ENCODE results near the gene SRRM1. TPM values are rescaled to one million over a fixed set of nuclear protein-coding genes. Genes with fewer than 3 reads are reported as not detected.

Gene SRRM1
- total RNA-seq, 1 donor from 2014 or later: 113 TPM

DNA sequence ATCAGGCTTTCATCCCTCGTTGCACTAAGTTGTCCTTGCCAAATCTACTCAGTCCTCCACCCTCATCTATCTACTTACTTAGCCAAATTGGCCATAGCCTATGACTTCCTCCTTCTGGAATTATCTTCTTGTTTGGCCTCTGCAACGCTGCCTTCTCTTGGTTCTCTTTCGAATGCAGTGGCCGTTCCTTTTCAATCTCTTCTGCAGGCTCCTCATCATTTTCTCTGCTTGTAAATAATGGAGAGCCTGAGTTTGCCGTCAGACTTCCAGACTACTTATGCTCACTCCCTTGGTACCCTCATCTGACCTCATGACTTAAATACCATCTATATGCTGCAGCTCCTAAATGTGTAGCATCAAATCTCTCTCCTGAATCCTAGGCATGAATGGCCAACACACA is 22.4 kb upstream of the SRRM1 start:
- TF ChIP-seq, protein P1, sequence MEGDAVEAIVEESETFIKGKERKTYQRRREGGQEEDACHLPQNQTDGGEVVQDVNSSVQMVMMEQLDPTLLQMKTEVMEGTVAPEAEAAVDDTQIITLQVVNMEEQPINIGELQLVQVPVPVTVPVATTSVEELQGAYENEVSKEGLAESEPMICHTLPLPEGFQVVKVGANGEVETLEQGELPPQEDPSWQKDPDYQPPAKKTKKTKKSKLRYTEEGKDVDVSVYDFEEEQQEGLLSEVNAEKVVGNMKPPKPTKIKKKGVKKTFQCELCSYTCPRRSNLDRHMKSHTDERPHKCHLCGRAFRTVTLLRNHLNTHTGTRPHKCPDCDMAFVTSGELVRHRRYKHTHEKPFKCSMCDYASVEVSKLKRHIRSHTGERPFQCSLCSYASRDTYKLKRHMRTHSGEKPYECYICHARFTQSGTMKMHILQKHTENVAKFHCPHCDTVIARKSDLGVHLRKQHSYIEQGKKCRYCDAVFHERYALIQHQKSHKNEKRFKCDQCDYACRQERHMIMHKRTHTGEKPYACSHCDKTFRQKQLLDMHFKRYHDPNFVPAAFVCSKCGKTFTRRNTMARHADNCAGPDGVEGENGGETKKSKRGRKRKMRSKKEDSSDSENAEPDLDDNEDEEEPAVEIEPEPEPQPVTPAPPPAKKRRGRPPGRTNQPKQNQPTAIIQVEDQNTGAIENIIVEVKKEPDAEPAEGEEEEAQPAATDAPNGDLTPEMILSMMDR (IDR thresholded peaks at IDR 0.05): no peak
- DNase-seq: no peak
- Histone ChIP-seq H3K27me3 (no peaks in the 10 kb centered on the region), H3K4me1 (no peaks in the 10 kb centered on the region), H3K36me3 (no peaks in the 10 kb centered on the region), H3K9me3 (no peaks in the 10 kb centered on the region), H3K27ac (no peak overlapping the region), H3K4me3 (no peak overlapping the region)
- intact Hi-C loops (cut with DNase I): no loop called here
- ATAC-seq: no peak

DNA sequence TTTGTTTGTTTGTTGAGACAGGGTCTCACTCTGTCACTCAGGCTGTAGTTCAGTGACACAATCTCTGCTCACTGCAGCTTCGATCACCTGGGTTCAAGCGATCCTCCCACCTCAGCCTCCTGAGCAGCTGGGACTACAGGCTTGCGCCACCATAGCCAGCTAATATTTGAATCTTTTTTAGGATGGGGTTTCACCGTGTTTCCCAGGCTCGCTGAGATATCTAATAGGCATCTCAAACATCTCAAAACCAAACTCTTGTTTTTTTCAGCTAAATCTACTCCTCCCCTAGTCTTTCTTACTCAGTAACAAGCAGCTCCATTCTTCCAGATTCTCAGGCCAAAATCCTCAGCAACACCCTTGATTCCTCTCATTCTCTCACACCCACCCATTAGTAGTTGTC is 22.0 kb upstream of the SRRM1 start:
- Histone ChIP-seq H3K27me3 (no peaks in the 10 kb centered on the region), H3K9me3 (no peaks in the 10 kb centered on the region), H3K4me3 (no peak overlapping the region), H3K4me1 (no peaks in the 10 kb centered on the region), H3K27ac (no peak overlapping the region), H3K36me3 (no peaks in the 10 kb centered on the region)
- intact Hi-C loops (cut with DNase I): no loop called here
- TF ChIP-seq, protein P1 (IDR thresholded peaks at IDR 0.05): no peak
- no peak for DNase-seq
- no peak for ATAC-seq

DNA sequence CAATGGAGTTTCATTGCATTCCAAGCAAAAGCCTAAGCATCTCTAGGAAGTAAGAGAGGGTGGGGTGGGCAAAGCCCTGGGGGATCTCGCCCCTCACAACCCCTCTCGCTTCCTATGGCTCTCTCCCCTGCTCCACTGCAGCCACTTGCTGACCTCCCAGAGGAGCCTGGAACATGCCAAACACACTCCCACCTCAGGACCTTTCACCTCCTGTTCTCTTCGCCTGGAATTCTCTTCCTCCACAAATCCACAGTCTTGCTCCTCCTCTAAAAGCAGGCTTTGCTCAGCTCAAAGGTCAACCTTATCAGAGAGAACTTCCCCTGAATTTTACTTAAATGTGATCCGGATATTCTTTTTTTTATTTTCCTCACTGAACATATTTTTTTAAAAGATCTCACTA is 20.9 kb upstream of the SRRM1 start:
- H3K27ac ChIP-seq: no peak overlapping the region
- no peaks in the 10 kb centered on the region for H3K27me3 ChIP-seq
- intact Hi-C loops (cut with DNase I): no loop called here
- H3K4me3 ChIP-seq: no peak overlapping the region
- no peak for DNase-seq
- H3K9me3 ChIP-seq: no peaks in the 10 kb centered on the region
- ATAC-seq: no peak
- H3K36me3 ChIP-seq: no peaks in the 10 kb centered on the region
- TF ChIP-seq, protein P1 (IDR thresholded peaks at IDR 0.05): no peak
- H3K4me1 ChIP-seq: no peaks in the 10 kb centered on the region

DNA sequence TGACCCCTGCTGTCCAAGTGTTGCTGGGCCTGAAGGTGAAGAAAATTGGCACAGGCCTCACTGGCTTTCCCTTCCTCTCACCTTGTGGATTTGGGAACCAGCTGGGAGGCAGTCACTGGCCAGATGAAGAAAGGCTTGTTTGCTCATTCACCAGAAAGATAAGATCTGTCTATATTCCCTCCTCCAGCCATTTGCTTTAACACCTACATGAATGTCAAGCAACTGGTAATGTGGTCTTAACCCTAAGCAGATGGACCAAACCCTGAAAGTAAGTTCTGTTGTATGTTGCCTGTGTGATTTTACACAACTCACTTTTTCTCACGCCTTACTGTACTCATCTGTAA is 10.3 kb upstream of the SRRM1 start:
- DNase-seq (no peak), ATAC-seq (no peak)
- Histone ChIP-seq H3K27ac (no peak overlapping the region), H3K9me3 (no peaks in the 10 kb centered on the region), H3K4me3 (no peak overlapping the region), H3K36me3 (no peaks in the 10 kb centered on the region), H3K4me1 (no peaks in the 10 kb centered on the region), H3K27me3 (no peaks in the 10 kb centered on the region)
- TF ChIP-seq, protein P1 (IDR thresholded peaks at IDR 0.05): no peak
- intact Hi-C loops (cut with DNase I): no loop called here

DNA sequence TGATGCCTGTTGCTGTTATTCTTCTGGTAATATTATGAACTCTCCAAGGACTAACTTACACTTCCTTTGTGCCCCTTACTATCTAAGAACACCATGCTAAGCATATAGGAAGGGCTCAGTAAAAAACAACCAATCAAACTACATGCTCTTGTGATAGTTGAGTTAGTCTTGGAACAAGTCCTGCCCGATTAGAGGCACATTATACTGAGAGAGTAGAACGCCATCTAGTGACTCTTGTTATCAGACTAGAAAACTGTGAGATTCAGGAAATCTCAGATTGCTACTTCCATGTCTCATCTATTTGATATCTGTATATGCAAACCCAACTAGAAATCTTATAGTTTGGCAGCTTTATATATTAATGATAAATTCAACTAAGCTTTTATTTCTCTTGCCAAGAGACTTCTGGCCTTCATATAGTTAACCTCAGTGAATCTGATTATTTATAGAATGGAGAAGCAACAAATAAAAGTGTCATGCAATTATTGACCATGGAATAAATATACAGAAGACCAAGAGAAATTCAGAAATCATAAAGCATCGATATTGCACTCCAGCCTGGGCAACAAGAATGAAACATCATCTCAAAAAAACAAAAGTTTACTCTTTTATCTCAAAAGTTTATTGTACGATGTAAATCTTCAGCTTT is 7.8 kb upstream of the SRRM1 start:
- no peak overlapping the region for H3K27ac ChIP-seq
- H3K4me1 ChIP-seq: no peaks in the 10 kb centered on the region
- H3K36me3 ChIP-seq: no peaks in the 10 kb centered on the region
- intact Hi-C loops (cut with DNase I): no loop called here
- peak; percentile 88 for ATAC-seq
- H3K4me3 ChIP-seq: no peak overlapping the region
- H3K27me3 ChIP-seq: no peaks in the 10 kb centered on the region
- no peak for DNase-seq
- TF ChIP-seq, protein P1 (IDR thresholded peaks at IDR 0.05): peak; percentile 58
- H3K9me3 ChIP-seq: no peaks in the 10 kb centered on the region

Measured in upper lobe of right lung (tissue), 1 donor.